Endothelial cell of hepatic sinusoid (primary cell): ENCODE data around the gene MUSTN1.

Source experiments
- in situ Hi-C: cut with HindIII; loops from 2 replicates; pipeline ENCODE4 v1.10.0; 2017; ENCODE audit warnings: low sequenced_read_pairs

MUSTN1 gene

GRCh38 chr3:52787672-52788625 is 46.9 kb downstream of the MUSTN1 start:
- in situ Hi-C loops = no loop called here

GRCh38 chr3:52787246-52787645 is 47.6 kb downstream of the MUSTN1 start:
- in situ Hi-C loops = no loop called here

- in situ Hi-C loops = no loop called here
These were observed 48.2 kb downstream of the MUSTN1 start for GRCh38 chr3:52786330-52787215.

- in situ Hi-C loops = loop anchor here (5.0 kb wide), 1 partner anchor 52 kb away; the partner anchor contains the start of gene MUSTN1
These were observed 49.8 kb downstream of the MUSTN1 start for GRCh38 chr3:52784931-52785590.

GRCh38 chr3:52784021-52784621 is 50.7 kb downstream of the MUSTN1 start:
- in situ Hi-C loops = loop anchor here (5.0 kb wide), 1 partner anchor 53 kb away; the partner anchor contains the start of gene MUSTN1

- in situ Hi-C loops = loop anchor here (5.0 kb wide), 1 partner anchor 54 kb away; the partner anchor contains the start of gene MUSTN1
These were observed 51.6 kb downstream of the MUSTN1 start for GRCh38 chr3:52783211-52783555.
